Astrocyte of the cerebellum (primary cell): ENCODE measurements around the gene NDUFS6.

Experiments
- DNase-seq: peaks from one replicate; pipeline ENCODE4 v3.0.0-alpha.2; 2011; ENCODE audit warnings: low read depth
- H3K4me3 ChIP-seq: 2 replicates; pipeline ENCODE4 v1.5.1; 2011; ENCODE audit warnings: mild to moderate bottlenecking, low read depth, low read length, moderate library complexity
- CTCF ChIP-seq: IDR thresholded peaks from 2 replicates; pipeline ENCODE4 v1.5.1; 2012; ENCODE audit warnings: low read length, low read depth, moderate library complexity, mild to moderate bottlenecking; ENCODE audit errors: missing control alignments
- in situ Hi-C: cut with HindIII; loops from 2 replicates; pipeline ENCODE4 v1.10.0; 2017; ENCODE audit warnings: low sequenced_read_pairs

NDUFS6 gene

DNA sequence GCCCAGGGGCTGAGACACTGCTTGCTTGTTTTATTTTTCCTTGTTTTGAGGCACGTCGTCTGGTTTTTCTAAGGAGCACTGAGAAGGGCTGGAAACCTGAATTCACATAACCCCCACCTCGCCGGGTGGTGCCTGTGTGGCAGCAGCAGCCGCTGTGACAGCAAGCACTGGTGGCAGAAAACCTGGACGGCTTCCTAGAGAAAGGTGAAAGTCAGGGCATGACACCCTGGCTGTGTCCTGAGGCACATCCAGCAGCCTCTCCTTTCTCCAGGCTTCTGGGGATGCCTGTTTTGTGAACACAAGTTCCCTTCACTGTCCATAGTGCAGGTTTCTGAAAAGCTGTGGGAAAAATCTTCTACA, 30.8 kb upstream of the NDUFS6 start:
- no peak overlapping the region for H3K4me3 ChIP-seq
- in situ Hi-C loops = loop anchor here (5.0 kb wide), 1 partner anchor 977 kb away; no protein-coding TSS in a partner anchor
- TF ChIP-seq CTCF = no peak
- no peak for DNase-seq

DNA sequence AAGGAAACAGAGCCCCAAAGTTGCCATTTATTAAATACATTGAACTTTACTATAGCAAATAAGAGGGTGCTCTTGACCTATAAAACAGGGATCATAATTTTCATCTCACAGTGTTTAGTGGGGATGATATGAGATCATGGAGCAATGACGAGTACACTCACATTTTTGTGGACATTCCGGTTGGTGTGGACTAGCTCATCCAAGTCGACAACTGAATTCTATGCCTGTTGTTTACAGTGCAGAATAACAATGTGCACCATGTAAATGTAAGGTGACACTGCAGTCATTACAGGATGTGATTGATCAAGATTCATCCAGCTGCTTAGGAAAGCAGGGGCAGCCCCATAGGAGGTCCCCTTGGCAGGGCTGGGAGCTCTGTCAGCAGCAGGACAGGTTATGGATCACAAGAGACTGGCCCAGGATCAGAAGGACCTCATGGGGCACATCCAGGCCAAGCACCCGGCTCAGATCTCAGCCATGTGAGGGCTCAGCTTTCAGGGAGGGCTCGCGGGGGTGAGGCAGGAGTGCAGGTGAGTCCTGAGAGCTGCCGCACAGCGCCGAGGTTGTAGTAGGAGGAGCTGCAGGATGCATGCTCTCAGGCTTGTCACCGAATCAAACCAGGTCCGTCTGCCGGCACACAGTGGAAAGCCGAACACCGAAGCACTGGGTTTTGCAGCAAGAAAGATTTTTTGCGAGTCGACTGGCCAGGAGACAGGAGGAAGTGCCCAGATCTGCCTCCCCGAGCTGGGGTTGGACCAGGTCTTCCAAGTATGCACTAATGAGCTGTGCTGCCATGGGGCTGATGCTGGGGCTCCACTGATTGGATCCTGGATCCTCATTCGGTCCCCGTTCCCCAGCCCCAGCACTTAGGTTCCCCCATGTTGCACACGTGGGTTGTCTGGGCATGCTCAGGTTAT, 29.8 kb upstream of the NDUFS6 start:
- no peak overlapping the region for H3K4me3 ChIP-seq
- TF ChIP-seq CTCF = no peak
- in situ Hi-C loops = loop anchor here (5.0 kb wide), 1 partner anchor 976 kb away; no protein-coding TSS in a partner anchor
- DNase-seq = no peak

- H3K4me3 ChIP-seq = no peak overlapping the region
- in situ Hi-C loops = loop anchor here (5.0 kb wide), 1 partner anchor 975 kb away; no protein-coding TSS in a partner anchor
- peak; percentile 68 for TF ChIP-seq CTCF
- peak; percentile 26 for DNase-seq
Observed at GRCh38 chr5:1772634-1773033, 28.6 kb upstream of the NDUFS6 start.

DNA sequence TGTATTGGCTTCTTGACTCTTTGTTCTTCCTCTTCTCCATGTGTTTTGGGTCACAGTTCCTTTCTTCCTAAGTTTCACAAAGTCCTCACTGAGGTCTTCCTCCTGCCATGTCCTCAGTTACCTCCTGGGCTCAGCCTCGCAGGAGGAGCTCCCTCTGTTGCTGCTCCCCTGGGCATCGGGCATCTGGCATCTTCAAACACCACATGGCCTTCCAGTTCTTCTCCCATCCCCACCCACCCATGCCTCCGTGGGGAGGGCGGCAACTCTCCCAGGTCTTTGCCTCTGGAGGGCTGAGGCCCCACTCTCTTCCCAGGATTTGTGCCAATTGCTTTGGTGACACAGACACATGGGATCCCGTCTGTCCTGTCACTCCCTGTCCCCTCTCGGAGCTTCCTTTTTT, 24.4 kb upstream of the NDUFS6 start:
- no peak for DNase-seq
- no peak overlapping the region for H3K4me3 ChIP-seq
- in situ Hi-C loops = no loop called here
- no peak for TF ChIP-seq CTCF

DNA sequence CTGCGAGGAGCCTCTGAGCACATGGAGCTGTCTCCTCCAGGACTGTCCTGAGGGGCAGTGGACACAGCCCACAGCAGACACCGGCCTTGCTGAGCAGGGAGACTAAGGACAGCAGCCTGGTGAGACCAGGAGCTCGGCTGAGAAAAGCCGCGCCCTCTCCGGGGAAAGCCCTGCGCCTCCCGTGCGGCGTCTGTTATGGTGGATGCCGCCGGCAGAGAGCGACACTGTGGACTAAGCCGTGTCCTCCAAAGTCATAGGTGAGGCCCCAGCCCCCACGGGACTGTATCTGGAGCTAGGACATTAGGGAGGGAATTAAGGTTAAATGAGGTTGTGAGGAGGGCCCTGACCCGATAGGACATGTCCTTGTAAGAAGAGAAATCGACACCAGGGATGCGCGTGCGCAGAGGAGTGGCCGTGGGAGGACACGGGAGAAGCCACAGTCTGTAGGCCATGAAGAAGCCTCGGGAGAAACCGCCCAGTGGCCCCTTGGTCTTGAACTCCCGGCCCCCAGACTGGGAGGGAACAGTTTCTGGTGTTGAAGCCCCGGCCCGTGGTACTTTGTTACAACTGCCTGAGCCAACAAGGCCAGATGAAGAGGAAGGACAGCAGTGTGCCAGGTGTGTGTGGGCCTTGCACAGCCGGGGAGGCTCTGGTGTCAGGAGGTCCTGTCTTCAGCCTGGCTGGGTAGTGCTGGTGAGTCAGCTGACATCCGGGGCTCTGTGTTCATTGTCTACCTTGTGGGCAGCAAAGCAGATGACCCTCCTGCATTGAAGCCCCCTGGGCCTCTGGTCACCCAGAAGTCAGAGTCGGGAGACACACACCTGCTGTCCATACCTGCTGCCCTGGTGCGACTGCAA, 23.7 kb upstream of the NDUFS6 start:
- TF ChIP-seq CTCF = no peak
- in situ Hi-C loops = no loop called here
- no peak for DNase-seq
- no peak overlapping the region for H3K4me3 ChIP-seq

- H3K4me3 ChIP-seq = no peak overlapping the region
- DNase-seq = no peak
- in situ Hi-C loops = no loop called here
- no peak for TF ChIP-seq CTCF
Observed at GRCh38 chr5:1778138-1779020, 22.8 kb upstream of the NDUFS6 start.
